Endothelial cell of umbilical vein (primary cell): ENCODE data around the gene DHRS9. TPM values are rescaled to one million over a fixed set of nuclear protein-coding genes. Genes with fewer than 3 reads are reported as not detected.

Experiments used
- BruUV-seq: library from RNA; stranded (reverse); fragments of 400-500 nt; replicated peaks from 2 replicates; lab custom pipeline; 2021; lab: Mats Ljungman, UMichigan
- CTCF ChIA-PET: fragments of 300-600, 350-600 bp; sonication (Branson Sonifier 250); formaldehyde crosslinking; loops from one replicate; lab custom pipeline; 2021; ENCODE audit warnings: antibody characterized with exemption, inconsistent platforms; lab: Charles Lee
- POLR2A ChIA-PET: fragments of 300-600, 350-600 bp; sonication (Branson Sonifier 250); formaldehyde crosslinking; loops from one replicate; lab custom pipeline; 2021; ENCODE audit warnings: antibody characterized with exemption, inconsistent platforms; lab: Charles Lee
- DNase-seq: peaks from one replicate; pipeline ENCODE4 v3.0.0-alpha.2; 2011; ENCODE audit warnings: low read depth, low spot score
- FAIRE-seq: peaks from 2 replicates; lab custom pipeline; 2011; peaks lifted over from hg19 to GRCh38; lab: Jason Lieb, UNC
- H2AFZ ChIP-seq: 2 replicates; pipeline ENCODE4 v1.6.0; 2012; ENCODE audit warnings: low read depth, low read length, control low read depth, inconsistent platforms
- H3K27ac ChIP-seq: 2 replicates; pipeline ENCODE4 v1.5.1; 2011; ENCODE audit warnings: low read depth, mild to moderate bottlenecking, control low read depth, low read length, moderate library complexity; ENCODE audit not compliant: insufficient read depth
- H3K27me3 ChIP-seq, 2 experiments: 2 replicates each; pipeline versions ENCODE4 v1.6.0 to v1.6.1; 2011; ENCODE audit warnings: low read length in 2 of 2, mixed read lengths in 1 of 2; ENCODE audit not compliant: control insufficient read depth in 2 of 2, insufficient read depth in 2 of 2
- H3K36me3 ChIP-seq, 2 experiments: 2 replicates in 1 of 2; 3 replicates in 1 of 2; pipeline ENCODE4 v1.5.1; 2011; ENCODE audit warnings: low read length in 2 of 2, mild to moderate bottlenecking in 1 of 2, moderate library complexity in 1 of 2; ENCODE audit not compliant: control insufficient read depth in 2 of 2, insufficient read depth in 2 of 2; ENCODE audit errors: extremely low read depth in 1 of 2
- H3K4me1 ChIP-seq: 3 replicates; pipeline ENCODE4 v1.5.1; 2011; ENCODE audit warnings: mild to moderate bottlenecking, low read length; ENCODE audit not compliant: control insufficient read depth, insufficient read depth; ENCODE audit errors: extremely low read depth
- H3K4me2 ChIP-seq: 2 replicates; pipeline ENCODE4 v1.6.1; 2011; ENCODE audit warnings: low read length, control low read depth, mixed read lengths; ENCODE audit not compliant: insufficient read depth
- H3K4me3 ChIP-seq, 3 experiments: fragments of 200-600 bp in 1 of 3; sonication (generic), shearing (Covaris generic) in 1 of 3; replicated peaks in 1 of 3; 2 replicates each; pipeline ENCODE4 v1.5.1; 2011 to 2016; ENCODE audit warnings: control low read depth in 3 of 3, low read length in 3 of 3, mild to moderate bottlenecking in 2 of 3, inconsistent platforms in 1 of 3, low read depth in 1 of 3, moderate library complexity in 1 of 3; ENCODE audit not compliant: insufficient read depth in 1 of 3
- H3K79me2 ChIP-seq: 2 replicates; pipeline ENCODE4 v1.6.0; 2012; ENCODE audit warnings: low read length, inconsistent platforms; ENCODE audit not compliant: control insufficient read depth, insufficient read depth
- H3K9ac ChIP-seq: replicated peaks from 2 replicates; pipeline ENCODE3; 2011; ENCODE audit warnings: low read length, control low read depth; ENCODE audit not compliant: insufficient read depth; ENCODE audit errors: extremely low read depth
- H3K9me1 ChIP-seq: replicated peaks from 3 replicates; pipeline ENCODE4 v1.6.0; 2011; ENCODE audit warnings: mild to moderate bottlenecking, low read length; ENCODE audit not compliant: control insufficient read depth, insufficient read depth; ENCODE audit errors: extremely low read depth
- H3K9me3 ChIP-seq: replicated peaks from 2 replicates; pipeline ENCODE4 v1.5.1; 2012; ENCODE audit warnings: low read length, inconsistent platforms; ENCODE audit not compliant: control insufficient read depth, insufficient read depth
- H4K20me1 ChIP-seq: replicated peaks from 2 replicates; pipeline ENCODE3; 2011; ENCODE audit warnings: mild to moderate bottlenecking, low read length; ENCODE audit not compliant: control insufficient read depth, insufficient read depth; ENCODE audit errors: extremely low read depth
- CTCF ChIP-seq, 2 donors: IDR thresholded peaks; 1 replicate in 1 of 2; 2 replicates in 1 of 2; pipeline ENCODE4 v1.5.1; 2011; ENCODE audit warnings: low read length in 2 of 2, mild to moderate bottlenecking in 2 of 2, moderate library complexity in 2 of 2, control low read depth in 1 of 2, inconsistent platforms in 1 of 2, low read depth in 1 of 2; ENCODE audit not compliant: insufficient read depth in 1 of 2; ENCODE audit errors: extremely low read depth in 1 of 2
- EZH2 ChIP-seq: IDR thresholded peaks from 2 replicates; pipeline ENCODE4 v1.6.1; 2012; ENCODE audit warnings: borderline replicate concordance, low read depth, mild to moderate bottlenecking, moderate library complexity, low read length, inconsistent platforms; ENCODE audit not compliant: severe bottlenecking
- FOS ChIP-seq: IDR thresholded peaks from 2 replicates; pipeline ENCODE4 v1.6.1; 2011; ENCODE audit warnings: mild to moderate bottlenecking, low read length, moderate library complexity, borderline replicate concordance; ENCODE audit not compliant: insufficient read depth
- GATA2 ChIP-seq: IDR thresholded peaks from 2 replicates; pipeline ENCODE4 v1.7.0; 2011; ENCODE audit warnings: low read depth, mild to moderate bottlenecking, moderate library complexity, mixed read lengths, low read length; ENCODE audit not compliant: insufficient read length, insufficient read depth
- JUN ChIP-seq: IDR thresholded peaks from 2 replicates; pipeline ENCODE4 v1.6.1; 2011; ENCODE audit warnings: borderline replicate concordance, low read depth; ENCODE audit not compliant: insufficient read length, insufficient read depth
- MAX ChIP-seq: IDR thresholded peaks from 2 replicates; pipeline ENCODE4 v1.6.1; 2011; ENCODE audit not compliant: insufficient read depth, insufficient read length
- MYC ChIP-seq: IDR thresholded peaks from one replicate; pipeline ENCODE4 v1.6.1; 2011; ENCODE audit warnings: mild to moderate bottlenecking, low read depth, low read length
- POLR2AphosphoS5 ChIP-seq: IDR thresholded peaks from 2 replicates; pipeline ENCODE4 v1.6.1; 2012; ENCODE audit warnings: low read depth, mild to moderate bottlenecking, control low read depth, low read length, moderate library complexity; ENCODE audit not compliant: insufficient read depth
- dilution Hi-C: fragments of 300-500 bp; cut with MboI; formaldehyde crosslinking; loops from one replicate; pipeline ENCODE4 v1.15.0; 2019; ENCODE audit warnings: low sequenced_read_pairs; ENCODE audit not compliant: extremely low pct_ligation_motif_present
- intact Hi-C: fragments of 100-400 bp; cut with micrococcal nuclease; formaldehyde crosslinking; loops from one replicate; pipeline ENCODE4 v1.10.0; 2022
- polyA plus RNA-seq, 4 experiments: library from polyadenylated mRNA; depleted of rRNA in 3 of 4; stranded (reverse) in 3 of 4; unstranded in 1 of 4; fragments of >200 nt; gene quantifications; 2 replicates each; pipeline versions ENCODE4 v1.2.1 to v1.2.3, GENCODE V29; 2011 to 2012; ENCODE audit warnings: missing spikeins in 1 of 4
- total RNA-seq: library from RNA; stranded (reverse); gene quantifications from 2 replicates; pipeline ENCODE4 v1.2.3, GENCODE V29; 2021

The DHRS9 gene
- total and polyA plus RNA-seq, 2 donors (not counting 3 experiments of a cell fraction or from before 2014, with no cell fraction given): 0.40 TPM; not detected in 1

- dilution Hi-C loops: no loop called here
- no peak overlapping the region for H3K27ac ChIP-seq
- no peak for TF ChIP-seq MYC
- TF ChIP-seq GATA2: no peak
- no peak for TF ChIP-seq CTCF (IDR thresholded peaks at IDR 0.05; ENCODE audit: extremely low read depth in 1 of 2, insufficient read depth in 1 of 2, low read depth in 1 of 2, low read length in 2 of 2)
- TF ChIP-seq MAX: no peak
- TF ChIP-seq POLR2AphosphoS5: no peak
- no peak for TF ChIP-seq EZH2
- no peak for TF ChIP-seq FOS
- TF ChIP-seq JUN: no peak
Measured at GRCh38 chr2:169082995-169083394, 13.6 kb downstream of the DHRS9 start.

More at GRCh38 chr2:169082995-169083394, 13.6 kb downstream of the DHRS9 start:
- Histone ChIP-seq H3K9me1 (no peaks in the 10 kb centered on the region), H3K36me3 (no peaks in the 10 kb centered on the region), H4K20me1 (no peaks in the 10 kb centered on the region), H3K27me3 (no peaks in the 10 kb centered on the region), H3K9me3 (no peaks in the 10 kb centered on the region), H3K4me1 (no peaks in the 10 kb centered on the region), H3K4me2 (no peak overlapping the region), H3K4me3 (no peak overlapping the region), H3K9ac (no peak overlapping the region), H3K79me2 (no peaks in the 10 kb centered on the region), H2AFZ (no peak overlapping the region)
- ChIA-PET POLR2A (no interaction called here), CTCF (no interaction called here)
- intact Hi-C loops: no loop called here
- no peak for FAIRE-seq
- no TSS peak for BruUV-seq
- DNase-seq: no peak
